HuH-7 (cell line): Measurements from ENCODE around the gene NUP98.
A peak's percentile ranks its signal among the peaks of the same experiment; 100 is the strongest.
"Not testable (repeated sequence)": the region's sequence is repeated elsewhere in the genome, so short reads cannot be mapped to it uniquely, and the experiment has no call there.

Source experiments
- DNase-seq: peaks from one replicate; pipeline ENCODE4 v3.0.0; 2011; ENCODE audit warnings: low spot score

Gene NUP98

DNA sequence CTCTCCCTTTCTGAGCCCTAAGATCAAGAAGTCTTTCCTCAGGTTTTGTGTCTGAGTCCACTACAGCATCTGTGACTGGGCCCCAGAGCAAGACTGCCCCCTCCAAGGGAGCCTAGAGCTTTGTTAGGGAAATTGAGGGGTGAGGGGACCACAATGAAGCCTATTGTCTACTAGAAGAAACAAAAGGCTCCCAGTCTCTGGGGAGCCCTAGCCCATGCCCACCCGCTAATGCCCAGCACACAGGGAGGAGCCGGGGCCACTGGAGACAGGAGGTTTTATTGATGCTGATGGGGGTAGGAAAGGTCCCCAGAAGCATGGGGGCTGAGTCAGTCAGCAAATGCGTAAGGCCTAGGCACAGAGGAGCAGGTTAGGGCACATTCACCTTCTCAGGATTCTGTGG is 29.4 kb upstream of the NUP98 start:
- no peak for DNase-seq

DNA sequence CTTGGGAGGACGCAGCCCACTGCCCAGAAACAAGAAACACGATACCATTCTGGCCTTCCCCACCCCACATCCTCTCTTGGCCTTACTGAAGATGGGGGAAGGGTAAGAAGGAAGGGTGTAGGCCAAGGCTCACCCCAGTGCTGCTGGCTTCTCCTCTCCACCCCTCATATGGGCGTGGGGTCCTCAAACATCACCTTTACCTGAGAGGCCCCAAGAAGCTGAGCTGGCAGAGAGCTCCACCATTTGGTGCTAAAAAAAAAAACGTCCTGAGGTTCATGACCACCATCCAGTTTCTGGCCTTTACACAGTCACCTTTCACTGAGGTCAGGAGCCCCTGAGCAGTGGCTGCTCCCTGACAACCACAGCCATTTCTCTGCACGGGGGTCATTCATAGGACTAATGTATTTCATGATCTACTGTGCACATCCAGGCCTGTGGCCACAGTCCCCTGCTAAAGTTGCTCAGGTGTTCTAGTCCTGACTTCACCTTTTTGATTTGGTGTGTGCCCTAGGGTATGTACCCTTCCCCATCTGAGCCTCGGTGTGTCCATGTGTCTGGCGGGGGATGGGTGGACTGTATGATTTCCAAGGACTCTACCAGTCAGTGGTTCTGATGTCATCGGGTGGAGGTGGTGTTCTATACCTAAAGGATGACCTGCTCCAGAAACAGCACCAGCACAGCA is 28.3 kb upstream of the NUP98 start:
- DNase-seq, result no peak

DNA sequence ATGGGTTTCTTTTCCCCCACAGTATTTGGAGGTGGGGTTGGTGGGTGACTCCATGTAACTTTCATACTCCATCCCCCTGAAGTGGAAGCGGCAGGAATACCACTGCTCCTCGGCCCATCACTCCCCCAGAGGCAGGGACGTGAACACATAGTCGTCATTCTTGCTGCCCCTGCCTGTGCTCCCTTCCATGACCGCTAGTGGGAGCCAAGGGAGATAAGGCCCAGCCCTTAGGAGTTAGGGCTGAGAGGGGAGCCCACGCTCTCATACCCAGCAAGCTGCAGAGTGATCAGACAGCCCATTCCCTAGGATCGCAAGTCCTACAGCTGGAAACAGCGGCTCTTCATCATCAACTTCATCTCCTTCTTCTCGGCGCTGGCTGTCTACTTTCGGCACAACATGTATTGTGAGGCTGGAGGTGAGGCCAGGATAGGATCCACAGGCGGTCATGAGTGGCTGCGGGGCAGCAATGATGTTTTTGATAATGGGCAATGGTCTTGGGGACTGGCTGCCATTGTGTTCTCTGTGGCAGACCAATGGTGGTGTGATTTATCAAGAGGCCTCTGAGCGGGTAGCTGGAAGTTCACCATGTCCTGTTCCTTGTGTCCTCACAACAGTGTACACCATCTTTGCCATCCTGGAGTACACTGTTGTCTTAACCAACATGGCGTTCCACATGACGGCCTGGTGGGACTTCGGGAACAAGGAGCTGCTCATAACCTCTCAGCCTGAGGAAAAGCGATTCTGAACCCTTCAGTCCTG is 27.5 kb upstream of the NUP98 start:
- DNase-seq, result peak; percentile 91

DNA sequence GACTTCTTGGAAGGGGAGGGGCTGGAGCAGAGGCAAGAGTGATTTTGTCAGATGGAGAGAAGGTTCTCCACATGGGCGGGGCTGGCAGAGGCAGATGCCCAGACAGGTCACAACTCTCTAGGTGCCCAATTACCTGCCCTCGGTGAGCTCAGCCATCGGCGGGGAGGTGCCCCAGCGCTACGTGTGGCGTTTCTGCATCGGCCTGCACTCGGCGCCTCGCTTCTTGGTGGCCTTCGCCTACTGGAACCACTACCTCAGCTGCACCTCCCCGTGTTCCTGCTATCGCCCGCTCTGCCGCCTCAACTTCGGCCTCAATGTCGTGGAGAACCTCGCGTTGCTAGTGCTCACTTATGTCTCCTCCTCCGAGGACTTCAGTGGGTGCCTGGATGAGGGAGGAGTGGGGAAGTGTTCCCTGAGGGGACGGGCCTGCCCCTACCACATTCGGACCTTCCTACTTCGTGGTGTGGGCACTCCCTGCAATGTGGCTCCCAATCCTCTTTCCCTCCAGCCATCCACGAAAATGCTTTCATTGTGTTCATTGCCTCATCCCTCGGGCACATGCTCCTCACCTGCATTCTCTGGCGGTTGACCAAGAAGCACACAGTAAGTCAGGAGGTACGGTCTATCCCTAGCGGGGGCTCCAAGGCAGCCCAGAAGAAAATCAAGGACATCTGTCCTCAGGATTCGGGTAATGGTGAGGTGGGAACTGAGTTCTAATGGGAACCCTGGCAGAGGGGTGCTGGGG is 26.6 kb upstream of the NUP98 start:
- no peak for DNase-seq

DNA sequence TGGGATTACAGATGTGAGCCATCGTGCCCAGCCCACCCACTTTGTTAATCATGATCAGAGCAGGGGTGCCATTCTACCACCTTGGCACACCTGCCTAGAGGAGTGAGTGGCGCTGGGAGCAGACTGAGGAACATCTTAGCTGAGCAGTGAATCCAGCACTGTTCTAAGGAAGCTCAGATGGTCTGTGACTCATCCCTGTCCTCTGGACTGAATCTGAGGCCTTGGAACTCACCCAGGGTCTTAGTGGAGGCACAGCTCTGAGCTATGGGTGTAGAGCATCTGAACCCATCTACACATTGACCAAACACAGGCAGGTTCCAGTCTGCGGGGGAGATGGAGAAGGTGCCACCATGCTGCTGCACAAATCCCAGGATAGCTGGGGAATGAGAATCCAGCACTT is 25.9 kb upstream of the NUP98 start:
- no peak for DNase-seq

DNA sequence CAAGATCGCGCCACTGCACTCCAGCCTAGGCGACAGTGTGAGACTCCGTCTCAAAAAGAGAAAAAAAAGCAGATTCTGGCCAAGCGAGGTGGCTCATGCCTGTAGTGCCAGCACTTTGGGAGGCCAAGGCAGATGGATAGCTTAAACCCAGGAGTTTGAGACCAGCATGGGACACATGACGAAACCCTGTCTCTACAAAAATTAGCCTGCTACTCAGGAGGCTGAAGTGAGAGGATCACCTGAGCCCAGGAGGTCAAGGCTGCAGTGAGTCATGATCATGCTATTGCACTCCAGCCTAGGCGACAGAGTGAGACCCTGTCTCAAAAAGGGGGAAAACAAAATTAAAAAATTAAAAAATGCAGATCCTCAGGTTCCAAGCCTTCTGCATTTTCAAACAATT is 25.0 kb upstream of the NUP98 start:
- DNase-seq, result no peak

DNA sequence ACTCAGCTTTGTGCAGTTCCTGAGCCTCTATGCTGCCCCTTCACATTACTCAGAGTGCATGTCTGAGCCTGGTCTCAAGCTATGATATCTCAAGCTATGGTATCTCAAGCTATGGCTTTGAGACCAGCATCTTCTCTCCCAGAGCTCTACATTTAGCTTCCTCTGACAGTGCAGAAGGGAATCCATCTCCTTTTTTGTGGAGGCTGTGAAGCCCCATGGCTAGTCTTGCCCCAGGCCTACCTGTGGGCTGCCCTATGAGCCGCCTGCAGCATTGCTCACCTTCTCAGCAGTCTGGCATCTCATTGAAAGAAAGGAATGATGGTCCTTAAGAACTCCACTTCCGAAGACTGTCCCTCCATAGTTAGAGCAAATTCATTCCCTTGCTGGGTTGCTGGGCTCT is 23.6 kb upstream of the NUP98 start:
- DNase-seq, result no peak

DNA sequence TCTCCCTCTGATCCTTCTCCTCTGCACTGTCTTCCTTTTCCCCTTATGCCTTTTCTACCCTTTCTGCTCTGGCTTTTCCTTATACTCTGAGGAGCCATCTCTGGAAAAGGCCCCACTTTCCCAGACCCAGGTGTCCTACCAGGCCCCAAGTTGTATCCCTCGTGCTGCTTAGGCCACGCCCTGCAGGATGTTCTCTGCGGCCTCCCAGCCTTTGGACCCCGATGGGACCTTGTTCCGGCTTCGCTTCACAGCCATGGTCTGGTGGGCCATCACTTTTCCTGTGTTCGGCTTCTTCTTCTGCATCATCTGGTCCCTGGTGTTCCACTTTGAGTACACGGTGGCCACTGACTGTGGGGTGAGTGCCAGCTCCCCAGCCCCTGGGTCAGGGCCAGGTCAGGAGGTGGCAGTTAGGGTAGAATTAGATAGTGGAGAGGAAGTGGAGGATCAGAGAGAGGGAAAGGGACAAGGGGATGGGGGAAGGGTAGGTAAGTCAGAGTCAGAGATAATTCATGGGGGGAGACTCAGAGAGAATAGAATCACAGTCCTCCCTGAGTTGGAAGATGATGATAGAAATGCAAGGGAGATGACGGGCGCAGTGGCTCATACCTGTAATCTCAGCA is 19.9 kb upstream of the NUP98 start:
- no peak for DNase-seq

DNA sequence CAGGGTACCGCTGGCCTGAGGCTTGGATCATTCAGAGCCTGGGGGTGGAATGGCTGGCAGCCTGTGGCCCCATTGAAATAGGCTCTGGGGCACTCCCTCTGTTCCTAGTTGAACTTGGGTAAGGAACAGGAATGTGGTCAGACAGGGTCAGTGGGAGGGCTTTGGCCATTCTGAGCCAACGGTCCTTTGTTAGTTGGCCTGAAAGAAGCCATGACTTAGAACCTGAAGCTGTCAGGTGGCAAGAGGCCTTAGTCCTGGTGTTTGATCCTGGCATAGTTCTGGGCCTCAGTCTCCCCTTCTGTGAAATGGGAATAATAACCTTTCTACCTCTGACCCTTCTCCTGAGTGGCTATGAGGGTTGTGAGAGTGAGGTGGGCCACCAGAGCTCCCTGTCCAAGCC is 19.3 kb upstream of the NUP98 start:
- DNase-seq, result no peak

DNA sequence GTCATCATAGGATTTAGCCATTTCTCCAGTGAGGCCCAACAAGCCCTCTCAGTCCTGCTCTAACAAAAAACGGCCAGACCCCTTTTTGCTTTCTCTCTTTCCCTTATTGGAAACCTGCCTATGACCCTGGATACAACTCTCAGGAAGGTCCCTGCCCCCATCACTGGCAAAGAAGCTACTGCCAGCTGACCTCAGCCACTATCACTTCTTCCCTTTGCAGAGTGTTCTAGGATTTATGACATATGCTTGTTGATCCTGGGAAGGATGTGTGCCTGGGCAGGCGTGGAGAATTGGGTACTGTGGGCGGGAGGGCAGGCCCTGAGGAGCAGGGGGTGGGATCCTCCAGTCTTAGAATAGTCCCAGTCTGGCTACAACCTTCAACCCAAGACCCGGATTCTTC is 18.5 kb upstream of the NUP98 start:
- no peak for DNase-seq

DNA sequence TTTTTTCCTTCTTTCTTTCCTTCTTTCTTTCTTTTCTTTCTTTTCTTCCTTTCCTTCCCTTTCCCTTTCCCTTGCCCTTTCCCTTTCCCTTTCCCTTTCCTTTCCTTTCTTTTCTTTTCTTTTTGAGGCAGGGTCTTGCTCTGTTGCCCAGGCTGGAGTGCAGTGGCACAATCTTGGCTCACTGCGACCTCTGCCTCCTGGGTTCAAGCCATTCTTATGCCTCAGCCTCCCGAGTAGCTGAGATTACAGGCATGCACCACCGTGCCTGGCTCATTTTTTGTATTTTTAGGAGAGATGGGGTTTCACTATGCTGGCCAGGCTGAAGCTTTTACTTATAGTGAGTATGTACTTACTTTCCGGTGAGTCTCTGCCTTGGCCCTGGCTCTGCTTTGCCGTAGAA is 17.5 kb upstream of the NUP98 start:
- DNase-seq, result not testable (repeated sequence)

DNA sequence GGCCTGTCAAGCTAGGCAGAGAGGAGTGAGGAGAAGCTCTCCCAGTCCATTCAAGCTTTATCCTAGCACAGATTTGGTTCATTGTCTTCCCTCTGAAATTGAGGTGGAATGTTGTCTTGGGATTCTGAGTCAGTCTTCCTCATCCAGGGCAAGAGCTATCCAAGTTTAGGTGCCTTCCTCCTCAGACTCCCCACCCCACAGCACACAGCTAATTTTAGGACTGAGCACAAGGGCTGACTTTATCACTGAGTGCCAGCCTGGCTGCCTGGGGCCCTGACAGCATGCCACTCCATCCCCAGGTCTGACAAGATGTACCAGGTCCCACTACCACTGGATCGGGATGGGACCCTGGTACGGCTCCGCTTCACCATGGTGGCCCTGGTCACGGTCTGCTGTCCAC is 13.6 kb upstream of the NUP98 start:
- DNase-seq, result no peak

DNA sequence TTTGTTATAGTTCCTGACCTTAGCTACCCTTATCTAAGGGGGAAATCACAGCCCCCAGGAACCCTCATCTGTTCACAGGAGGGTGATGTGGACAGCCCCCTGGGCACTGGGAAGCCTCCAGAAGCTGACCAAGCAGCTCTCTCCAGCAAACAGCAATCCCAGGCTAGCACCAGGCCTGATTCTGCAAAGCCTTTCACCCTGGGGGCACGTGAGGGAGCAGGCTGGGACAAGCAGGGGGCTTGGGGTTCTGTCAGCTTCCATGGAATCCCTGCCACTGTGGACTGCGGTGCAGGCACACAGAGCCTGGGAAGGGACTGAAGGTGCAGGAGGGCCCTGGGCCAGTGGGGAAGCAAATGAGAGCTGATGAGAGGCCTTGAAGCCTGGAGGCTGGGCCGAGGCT is 13.1 kb upstream of the NUP98 start:
- DNase-seq, result no peak

DNA sequence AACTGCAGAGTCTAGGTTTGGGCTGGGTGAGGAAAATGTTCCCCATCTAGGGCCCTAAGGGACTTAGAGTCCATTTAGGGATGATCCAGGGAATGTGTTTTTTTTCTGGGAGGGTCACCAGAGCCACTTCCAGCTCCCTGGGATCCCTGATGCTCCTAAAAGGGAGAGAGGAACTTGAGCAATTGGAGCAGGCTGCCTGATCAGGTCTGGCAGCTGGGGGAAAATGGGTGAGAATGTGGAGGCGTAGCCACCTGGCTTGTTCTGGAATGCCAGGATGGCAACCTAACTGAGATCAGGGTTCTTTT is 12.2 kb upstream of the NUP98 start:
- DNase-seq, result no peak

DNA sequence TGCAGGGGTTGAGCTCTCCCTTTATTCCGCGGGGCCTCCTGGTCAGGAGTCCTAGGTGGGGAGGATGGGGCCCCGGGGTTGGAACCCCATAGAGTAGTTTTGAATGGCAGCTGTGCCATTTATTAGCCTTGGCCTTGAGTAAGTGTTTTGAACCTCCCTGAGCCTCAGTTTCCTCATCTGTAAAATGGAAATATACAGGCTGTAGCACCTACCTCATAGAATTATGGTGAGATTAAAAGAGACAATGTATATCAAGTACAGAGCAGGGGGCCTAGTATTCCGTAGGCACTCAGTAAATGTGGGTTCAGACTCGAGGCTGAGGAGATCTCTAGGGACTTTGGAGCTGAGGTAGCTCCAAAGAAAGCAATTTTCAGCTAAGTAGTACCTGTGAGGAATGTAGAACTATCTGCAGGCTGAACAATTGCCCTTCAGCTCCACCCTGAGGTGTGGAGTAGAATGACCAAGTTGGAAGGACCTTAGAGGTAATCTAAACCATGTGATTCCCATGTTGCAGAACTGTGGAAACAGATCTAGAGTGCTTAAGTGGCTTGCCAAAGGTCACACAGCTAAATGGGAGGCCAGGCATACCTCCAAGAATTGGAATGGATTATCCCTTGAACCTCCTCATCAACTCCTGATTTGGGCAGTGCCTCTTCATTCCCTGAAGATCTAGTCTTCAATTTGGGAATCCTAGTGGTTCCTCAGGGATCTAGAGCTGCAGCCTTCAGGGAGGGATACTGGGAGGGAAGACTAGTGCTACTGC is 11.7 kb upstream of the NUP98 start:
- peak; percentile 92 for DNase-seq

DNA sequence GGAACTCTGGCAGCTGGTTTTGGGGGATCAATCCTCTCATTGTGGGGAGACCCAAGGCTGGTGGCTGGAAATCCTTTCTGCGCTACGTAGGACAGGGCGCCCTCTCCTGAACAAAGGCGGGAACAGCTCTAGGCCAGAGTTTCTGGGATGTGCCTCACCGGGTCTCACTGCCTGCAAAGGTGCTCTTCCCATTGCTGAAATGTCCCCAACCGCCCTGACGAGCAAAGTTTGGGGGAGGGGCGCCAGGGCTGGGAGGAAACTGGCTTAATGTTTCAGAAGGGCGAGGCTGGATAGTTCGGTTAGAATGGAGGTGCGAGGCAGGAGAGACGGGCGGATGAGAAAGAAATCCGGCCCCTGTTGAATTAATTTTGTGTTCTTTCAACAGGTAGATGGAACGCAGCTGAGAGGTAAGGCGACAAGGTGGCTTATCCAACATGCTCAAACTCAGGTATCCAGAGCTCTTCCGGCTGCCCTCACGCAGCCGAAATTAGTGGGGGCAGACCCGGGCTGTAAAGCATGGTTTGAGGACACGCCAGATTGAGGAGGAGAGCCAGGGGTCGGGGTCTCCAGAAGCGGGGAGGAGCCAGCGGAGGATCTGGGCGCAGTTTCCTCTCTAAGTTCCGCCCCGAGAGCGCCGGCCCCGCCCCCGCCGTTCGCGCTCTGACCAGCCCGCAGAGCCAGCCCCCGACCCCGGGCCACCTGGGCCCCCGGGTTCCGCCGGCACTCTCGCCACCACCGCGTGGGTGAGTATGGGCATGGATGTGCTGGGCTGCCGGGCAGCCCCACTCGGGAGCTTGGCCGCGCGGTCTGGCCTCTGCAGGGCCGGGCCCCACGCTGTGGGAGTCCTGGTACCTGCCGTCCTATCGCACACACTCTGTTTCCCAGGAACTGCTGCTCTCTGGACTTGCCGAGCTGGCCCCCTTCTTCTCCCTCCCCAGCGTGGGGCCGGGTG is 10.8 kb upstream of the NUP98 start, which contains the start of gene PGAP2:
PGAP2 (plus strand) TSS at position 652 of the 952 bp plus-strand sequence. CDS start 2,700 bp downstream, outside the sequence.
- peak; percentile 87 for DNase-seq

DNA sequence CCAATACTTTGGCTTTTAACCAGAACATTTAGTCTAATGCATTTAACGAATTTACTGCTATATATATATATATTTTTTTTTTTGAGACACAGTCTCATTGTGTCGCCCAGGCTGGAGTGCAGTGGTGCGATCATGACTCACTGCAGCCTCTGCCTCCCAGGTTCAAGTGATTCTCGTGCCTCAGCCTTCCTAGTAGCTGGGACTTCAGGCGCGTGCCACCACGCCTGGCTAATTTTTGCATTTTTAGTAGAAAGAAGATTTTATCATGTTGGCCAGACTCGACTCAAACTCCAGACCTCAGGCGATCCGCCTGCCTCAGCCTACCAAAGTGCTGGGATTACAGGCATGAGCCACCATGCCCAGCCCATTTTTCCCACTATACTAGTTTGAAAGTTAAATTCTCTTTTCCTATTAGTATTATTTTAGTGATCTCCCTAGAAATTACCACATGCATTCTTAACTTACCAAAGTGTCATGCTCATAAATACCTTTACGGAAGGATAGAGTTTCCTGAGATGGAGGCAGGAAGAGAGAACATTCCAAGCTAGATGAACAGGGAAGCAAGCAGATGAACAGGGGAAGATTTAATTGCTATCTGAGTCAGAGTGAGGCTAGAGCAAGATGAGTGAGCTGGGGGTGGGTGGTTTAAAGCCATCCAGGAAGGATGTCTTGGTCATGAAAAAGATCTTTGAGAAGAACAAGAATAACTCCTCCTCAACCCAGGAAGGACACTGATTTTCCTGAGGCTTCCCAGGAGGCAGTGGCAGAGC is 6.6 kb upstream of the NUP98 start:
- DNase-seq, result no peak

DNA sequence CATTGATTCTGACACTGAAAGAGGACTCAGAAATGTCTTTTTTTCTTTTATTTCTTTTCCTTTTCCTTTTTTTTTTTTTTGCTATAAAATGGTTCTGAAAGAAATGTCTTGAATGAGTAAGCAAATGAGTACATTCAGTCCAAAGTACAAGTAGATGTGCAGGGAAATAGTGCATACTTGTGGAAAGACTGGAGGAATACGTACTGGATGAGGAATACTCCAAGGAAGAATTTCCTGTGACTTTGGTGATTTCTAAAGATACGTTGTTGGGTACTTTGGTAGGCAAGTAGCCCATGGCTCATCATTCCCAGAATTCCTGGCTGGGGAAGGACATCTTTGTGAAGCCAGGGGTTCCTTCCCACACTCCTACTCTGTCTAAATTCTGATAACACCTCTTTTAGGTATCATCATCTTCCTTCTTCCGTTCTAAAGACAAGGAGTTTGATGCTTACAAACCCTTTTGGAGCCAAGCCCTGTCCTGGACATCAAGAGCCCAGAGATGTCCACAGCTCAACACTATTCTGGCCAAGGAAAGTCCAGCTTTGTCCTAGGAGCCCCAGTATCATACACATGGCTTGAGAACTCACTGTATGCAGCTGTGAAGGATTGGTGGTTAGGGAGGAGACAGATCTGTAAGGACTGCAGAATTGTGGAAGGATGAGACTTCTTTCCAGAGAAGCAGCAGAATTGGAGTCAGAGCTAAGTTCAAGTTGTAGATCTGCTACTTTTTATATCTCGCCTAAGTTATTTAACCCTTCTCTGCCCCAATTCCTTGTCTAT is 4.8 kb upstream of the NUP98 start:
- DNase-seq, result no peak

DNA sequence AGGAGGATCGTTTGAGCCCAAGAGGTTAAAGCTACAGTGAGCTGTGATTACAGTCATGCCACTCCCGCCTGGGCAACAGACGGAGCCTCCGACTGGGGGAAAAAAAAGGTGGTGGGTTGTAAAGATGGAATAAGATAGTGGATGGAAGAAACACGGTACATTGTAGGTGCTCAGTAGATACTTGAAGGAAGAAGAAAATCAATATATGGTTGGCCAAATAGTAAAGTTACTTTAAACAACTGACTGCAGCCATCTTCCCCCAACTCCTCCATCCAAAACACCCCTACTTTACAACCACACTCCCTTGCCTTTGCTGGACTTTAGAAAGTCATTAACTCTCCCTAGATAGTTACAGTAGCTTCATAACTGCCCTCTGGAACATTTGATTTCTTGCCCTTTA is 2.5 kb upstream of the NUP98 start:
- no peak for DNase-seq
